Measurements from ENCODE around the gene SH3TC1.

SH3TC1 gene

DNA sequence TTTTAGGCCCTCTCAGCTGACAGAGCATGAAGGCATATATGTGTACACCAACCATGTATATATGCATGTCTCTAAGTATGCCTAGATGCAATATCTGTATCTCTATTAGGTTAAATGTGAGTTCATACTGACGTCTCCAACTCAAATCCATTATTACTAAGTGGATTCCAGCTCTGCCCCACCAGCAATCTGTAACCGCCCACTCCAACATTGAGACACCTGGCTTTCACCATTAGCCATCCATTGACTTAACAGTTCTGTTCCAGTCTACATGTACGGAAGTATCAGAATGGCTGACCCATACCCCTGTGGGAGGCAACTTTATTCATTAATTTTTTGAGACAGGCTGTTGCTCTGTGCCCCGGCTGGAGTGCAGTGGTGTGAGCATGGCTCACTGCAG is 15.0 kb upstream of the SH3TC1 start:
- no peak overlapping the region for H3K27ac ChIP-seq (ENCODE audit: low read length)
- no peak overlapping the region for H3K9ac ChIP-seq (ENCODE audit: low read depth, low read length)
- no peaks in the 10 kb centered on the region for H3K36me3 ChIP-seq (ENCODE audit: insufficient read depth, low read depth, low read length)
- no peaks in the 10 kb centered on the region for H3K4me1 ChIP-seq (ENCODE audit: insufficient read depth, low read length)
- H3K4me3 ChIP-seq (ENCODE audit: low read length), result no peak overlapping the region
- H3K9me3 ChIP-seq (ENCODE audit: insufficient read depth, low read depth, low read length), result no peaks in the 10 kb centered on the region
- no peaks in the 10 kb centered on the region for H3K27me3 ChIP-seq (ENCODE audit: insufficient read depth, low read length)

DNA sequence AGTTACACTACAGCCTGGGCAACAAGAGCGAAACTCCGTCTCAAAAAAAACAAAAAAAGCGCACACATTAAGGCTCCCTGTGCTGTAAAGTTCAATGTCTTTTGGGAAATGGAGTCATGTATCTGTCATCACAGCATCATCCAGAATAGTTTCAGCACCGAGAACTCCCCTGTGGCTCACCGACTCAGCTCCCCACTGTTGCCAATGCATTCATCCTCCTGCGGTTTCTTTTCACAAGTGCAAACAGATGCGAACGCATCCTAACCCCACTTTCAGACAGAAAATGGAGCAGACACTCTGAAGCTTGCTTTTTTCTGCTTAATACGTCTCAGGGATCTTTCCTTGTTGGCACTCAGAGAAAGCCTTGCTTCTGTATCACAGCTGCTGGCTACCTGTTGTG is 13.8 kb upstream of the SH3TC1 start:
- H3K27me3 ChIP-seq (ENCODE audit: insufficient read depth, low read length), result no peaks in the 10 kb centered on the region
- no peaks in the 10 kb centered on the region for H3K4me1 ChIP-seq (ENCODE audit: insufficient read depth, low read length)
- H3K27ac ChIP-seq (ENCODE audit: low read length), result no peak overlapping the region
- H3K9ac ChIP-seq (ENCODE audit: low read depth, low read length), result no peak overlapping the region
- no peaks in the 10 kb centered on the region for H3K36me3 ChIP-seq (ENCODE audit: insufficient read depth, low read depth, low read length)
- H3K9me3 ChIP-seq (ENCODE audit: insufficient read depth, low read depth, low read length), result no peaks in the 10 kb centered on the region
- no peak overlapping the region for H3K4me3 ChIP-seq (ENCODE audit: low read length)

DNA sequence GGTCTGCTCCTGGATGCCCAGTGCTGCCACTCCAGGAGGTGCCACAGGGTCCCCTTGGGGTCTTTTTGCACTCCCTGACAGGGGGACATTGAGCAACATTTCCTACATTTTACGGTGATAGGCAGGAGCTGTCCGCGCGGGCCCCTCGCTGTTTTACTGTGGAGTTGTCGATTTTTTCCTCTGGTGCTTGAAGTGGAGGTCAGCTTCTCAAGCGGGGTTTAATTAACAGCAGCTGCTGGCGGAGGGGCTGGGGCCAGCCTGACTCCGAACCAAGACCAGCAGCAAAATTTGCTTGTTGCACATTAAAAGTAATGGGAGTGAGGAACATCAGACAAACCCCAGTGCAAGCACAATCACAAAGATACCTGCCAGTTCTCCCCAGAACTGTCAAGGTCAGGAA is 13.2 kb upstream of the SH3TC1 start:
- Histone ChIP-seq H3K27me3 (ENCODE audit: insufficient read depth, low read length) (no peaks in the 10 kb centered on the region), H3K27ac (ENCODE audit: low read length) (no peak overlapping the region), H3K36me3 (ENCODE audit: insufficient read depth, low read depth, low read length) (no peaks in the 10 kb centered on the region), H3K9me3 (ENCODE audit: insufficient read depth, low read depth, low read length) (no peaks in the 10 kb centered on the region), H3K4me1 (ENCODE audit: insufficient read depth, low read length) (no peaks in the 10 kb centered on the region), H3K9ac (ENCODE audit: low read depth, low read length) (no peak overlapping the region), H3K4me3 (ENCODE audit: low read length) (no peak overlapping the region)

DNA sequence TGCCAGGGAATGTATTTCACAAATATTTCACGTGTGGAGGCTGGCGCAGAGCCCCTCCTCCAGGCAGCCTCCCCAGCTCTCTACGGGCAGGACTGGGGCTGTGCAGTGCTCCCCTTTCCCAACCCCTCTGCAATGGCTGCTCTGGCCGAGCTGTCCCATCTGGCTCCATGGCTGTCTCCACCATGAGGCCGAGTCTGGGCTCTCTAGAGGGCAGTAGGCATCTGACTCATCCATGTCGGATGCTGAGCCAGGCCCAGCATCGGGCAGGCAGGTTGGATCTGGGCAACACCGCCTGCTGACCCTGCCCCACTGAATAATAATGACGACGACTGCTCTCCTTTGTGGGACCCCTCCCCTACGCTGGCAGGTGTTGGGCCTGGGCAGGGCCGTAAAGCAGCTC is 11.0 kb upstream of the SH3TC1 start:
- no peaks in the 10 kb centered on the region for H3K36me3 ChIP-seq (ENCODE audit: insufficient read depth, low read depth, low read length)
- H3K27ac ChIP-seq (ENCODE audit: low read length), result no peak overlapping the region
- H3K4me3 ChIP-seq (ENCODE audit: low read length), result no peak overlapping the region
- H3K9me3 ChIP-seq (ENCODE audit: insufficient read depth, low read depth, low read length), result no peaks in the 10 kb centered on the region
- H3K4me1 ChIP-seq (ENCODE audit: insufficient read depth, low read length), result no peaks in the 10 kb centered on the region
- H3K9ac ChIP-seq (ENCODE audit: low read depth, low read length), result no peak overlapping the region
- no peaks in the 10 kb centered on the region for H3K27me3 ChIP-seq (ENCODE audit: insufficient read depth, low read length)

DNA sequence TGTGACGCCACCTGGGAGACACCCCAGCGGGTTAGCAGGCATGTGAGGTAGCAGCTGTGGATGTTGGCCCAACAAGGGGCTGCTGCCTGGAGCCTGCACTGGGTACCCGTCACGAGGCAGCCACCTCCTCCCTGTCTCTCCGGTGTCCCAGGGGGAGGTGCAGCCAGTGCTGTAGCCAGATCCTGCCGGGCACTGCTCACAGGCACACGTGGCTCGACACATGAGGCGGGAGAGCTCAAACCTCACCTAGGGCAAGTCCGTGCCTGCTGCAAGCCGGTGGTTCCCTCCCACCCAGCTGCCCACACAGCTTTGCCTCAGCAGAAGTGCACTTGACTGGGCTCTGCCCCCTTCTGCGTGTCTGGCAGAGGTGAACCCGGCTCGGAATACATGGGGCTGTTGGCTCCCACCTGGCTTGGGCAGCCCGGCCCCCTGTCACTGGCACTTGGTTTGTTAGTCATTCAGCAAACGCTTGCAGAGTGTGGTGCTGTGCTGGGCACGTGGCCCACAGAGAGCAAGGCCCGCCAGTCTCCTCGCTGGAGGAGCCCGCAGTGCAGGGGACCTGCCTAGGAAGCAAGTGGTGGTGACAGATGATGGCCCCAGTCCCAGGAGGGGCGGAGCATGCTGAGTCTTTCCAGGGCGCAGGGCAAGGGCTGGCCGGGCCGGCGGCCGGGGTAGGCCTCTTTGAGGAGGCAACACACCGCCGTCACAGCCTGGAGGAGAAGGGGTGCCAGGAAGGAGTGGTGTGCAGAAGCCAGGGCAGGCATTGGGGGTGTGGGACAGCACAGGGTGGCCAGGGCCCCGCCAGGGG is 10.1 kb upstream of the SH3TC1 start:
- H3K27me3 ChIP-seq (ENCODE audit: insufficient read depth, low read length), result no peaks in the 10 kb centered on the region
- peaks cover 3% of the 10 kb centered on the region; the same call in 1 of the 2 replicates for H3K4me1 ChIP-seq (ENCODE audit: insufficient read depth, low read length)
- no peak overlapping the region for H3K27ac ChIP-seq (ENCODE audit: low read length)
- no peak overlapping the region for H3K4me3 ChIP-seq (ENCODE audit: low read length)
- no peak overlapping the region for H3K9ac ChIP-seq (ENCODE audit: low read depth, low read length)
- H3K36me3 ChIP-seq (ENCODE audit: insufficient read depth, low read depth, low read length), result no peaks in the 10 kb centered on the region
- no peaks in the 10 kb centered on the region for H3K9me3 ChIP-seq (ENCODE audit: insufficient read depth, low read depth, low read length)

DNA sequence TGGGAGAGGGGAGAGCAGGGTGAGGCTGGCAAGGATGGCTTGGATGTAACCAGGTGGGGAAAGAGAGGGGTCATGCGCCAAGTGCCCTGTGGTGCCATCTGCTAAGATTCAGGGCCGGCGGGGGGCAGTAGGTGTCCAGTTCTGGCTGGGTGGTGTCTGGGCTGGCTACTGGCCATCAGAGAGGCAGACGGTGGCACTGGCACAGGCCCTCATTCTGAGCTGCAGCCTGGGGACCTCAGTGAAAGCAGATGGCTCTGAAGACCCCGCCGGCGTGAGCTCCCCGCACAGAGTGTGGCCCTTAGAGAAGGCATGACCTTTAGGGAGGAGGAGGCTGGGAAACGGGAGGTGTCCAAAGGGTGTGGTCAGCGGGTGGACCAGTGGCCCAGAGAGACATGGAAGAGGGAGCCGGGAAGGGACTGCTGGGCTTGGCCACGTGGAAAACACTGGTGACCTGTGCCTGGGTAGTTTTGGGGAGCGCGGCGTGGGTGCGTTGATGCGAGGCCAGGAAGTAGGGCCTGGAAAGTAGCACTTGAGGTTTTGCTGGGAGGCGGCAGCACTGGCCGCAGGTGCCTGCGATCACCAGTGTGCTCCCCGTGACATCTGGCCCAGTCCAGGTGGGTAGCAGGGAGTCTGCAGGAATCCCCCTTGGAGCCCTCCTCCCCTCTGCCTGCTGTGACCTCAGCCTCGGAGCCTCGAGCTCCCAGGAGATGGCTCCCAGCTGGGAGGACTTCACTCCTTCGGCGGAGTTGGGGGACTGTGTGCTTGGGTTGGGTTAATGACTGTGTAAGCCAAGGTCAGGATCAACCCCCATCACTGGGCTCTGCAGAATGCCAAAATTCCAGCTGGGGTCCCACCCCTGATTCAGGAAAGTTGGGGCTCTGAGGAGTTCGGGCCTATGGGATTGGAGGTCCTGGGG is 9.3 kb upstream of the SH3TC1 start:
- Histone ChIP-seq H3K27ac (ENCODE audit: low read length) (no peak overlapping the region), H3K36me3 (ENCODE audit: insufficient read depth, low read depth, low read length) (no peaks in the 10 kb centered on the region), H3K9me3 (ENCODE audit: insufficient read depth, low read depth, low read length) (no peaks in the 10 kb centered on the region), H3K4me3 (ENCODE audit: low read length) (no peak overlapping the region), H3K4me1 (ENCODE audit: insufficient read depth, low read length) (peaks cover 3% of the 10 kb centered on the region; the same call in 1 of the 2 replicates), H3K27me3 (ENCODE audit: insufficient read depth, low read length) (no peaks in the 10 kb centered on the region), H3K9ac (ENCODE audit: low read depth, low read length) (no peak overlapping the region)

DNA sequence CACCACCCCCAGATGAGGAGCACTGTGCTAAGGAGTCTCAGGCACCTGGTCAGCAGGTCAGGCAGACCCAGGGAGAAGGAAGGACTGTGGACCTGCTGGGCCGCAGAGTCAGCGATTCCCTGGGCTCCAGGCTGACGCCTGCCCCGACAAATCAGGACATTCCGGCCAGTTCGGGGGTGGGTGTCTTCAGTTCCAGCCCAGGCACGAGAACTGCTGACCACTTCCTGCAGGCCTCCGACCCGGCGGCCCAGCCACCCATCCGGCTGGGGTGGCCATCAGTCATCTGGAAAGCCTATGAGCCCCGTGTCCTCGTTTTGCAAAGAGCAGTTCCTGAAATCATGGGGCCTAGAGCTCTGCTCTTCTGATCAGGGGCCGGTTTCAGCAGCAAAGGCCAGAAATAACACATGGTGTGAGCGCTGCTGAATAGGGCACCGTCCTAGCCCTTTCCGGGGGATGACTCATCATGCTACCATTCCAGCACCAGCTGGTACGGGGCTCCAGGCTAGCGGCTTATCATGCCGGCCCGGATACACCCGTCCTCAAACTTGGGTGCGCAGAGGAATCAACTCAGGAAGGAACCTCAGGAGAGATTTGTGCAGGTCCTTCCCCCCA is 7.8 kb upstream of the SH3TC1 start:
- H3K9me3 ChIP-seq (ENCODE audit: insufficient read depth, low read depth, low read length), result no peaks in the 10 kb centered on the region
- no peak overlapping the region for H3K9ac ChIP-seq (ENCODE audit: low read depth, low read length)
- H3K4me3 ChIP-seq (ENCODE audit: low read length), result no peak overlapping the region
- H3K36me3 ChIP-seq (ENCODE audit: insufficient read depth, low read depth, low read length), result no peaks in the 10 kb centered on the region
- no peaks in the 10 kb centered on the region for H3K27me3 ChIP-seq (ENCODE audit: insufficient read depth, low read length)
- no peak overlapping the region for H3K27ac ChIP-seq (ENCODE audit: low read length)
- H3K4me1 ChIP-seq (ENCODE audit: insufficient read depth, low read length), result peaks cover 3% of the 10 kb centered on the region; the same call in 1 of the 2 replicates

DNA sequence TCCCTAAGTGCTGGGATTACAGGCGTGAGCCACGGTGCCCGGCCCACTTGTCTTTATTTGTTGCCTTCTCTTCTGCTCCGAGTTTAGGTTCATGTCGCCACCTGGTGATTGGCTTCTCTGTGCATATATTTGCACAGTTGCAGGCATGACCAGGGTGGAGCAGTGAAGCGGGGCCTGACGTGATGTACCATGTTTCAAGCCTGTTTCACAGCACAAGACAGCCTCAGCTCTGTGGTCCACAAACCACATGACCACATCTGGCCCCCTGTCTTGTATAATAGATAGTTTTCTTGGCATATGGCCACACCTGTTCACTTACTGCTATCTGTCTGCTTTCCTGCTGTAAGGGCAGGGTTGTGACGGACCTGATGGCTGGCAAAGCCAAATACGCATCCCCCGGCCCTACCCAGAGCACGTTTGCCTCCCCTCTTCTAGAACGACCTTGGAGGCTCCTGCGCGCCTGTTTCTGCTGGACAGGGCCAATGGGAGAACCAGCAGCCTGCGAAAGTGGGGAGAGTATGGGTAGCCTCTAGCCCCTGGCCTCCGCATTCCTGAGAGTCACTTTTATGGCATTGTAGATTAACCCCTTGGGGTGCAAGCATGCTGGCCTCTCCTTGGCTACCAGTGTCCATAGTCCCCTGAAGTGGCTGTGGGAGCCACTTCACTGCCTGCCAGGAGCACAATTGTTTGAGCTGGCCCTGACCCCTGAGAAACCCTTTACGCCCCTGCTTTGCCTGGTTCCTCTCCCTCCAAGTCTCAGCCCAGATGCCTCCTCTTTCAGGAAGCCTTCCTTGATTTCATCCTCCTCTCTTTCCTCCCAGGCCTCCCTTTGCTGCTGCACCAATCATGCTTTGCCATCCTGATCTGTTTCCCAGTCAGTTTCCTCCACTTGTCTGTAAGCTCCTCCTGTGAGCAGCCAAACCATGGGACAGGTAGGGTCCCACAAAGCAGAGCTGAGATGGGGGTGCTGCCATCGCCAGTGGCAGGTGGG is 6.0 kb upstream of the SH3TC1 start:
- Histone ChIP-seq H3K9ac (ENCODE audit: low read depth, low read length) (no peak overlapping the region), H3K36me3 (ENCODE audit: insufficient read depth, low read depth, low read length) (no peaks in the 10 kb centered on the region), H3K4me1 (ENCODE audit: insufficient read depth, low read length) (peaks cover 3% of the 10 kb centered on the region; the same call in 1 of the 2 replicates), H3K4me3 (ENCODE audit: low read length) (no peak overlapping the region), H3K27ac (ENCODE audit: low read length) (no peak overlapping the region), H3K9me3 (ENCODE audit: insufficient read depth, low read depth, low read length) (no peaks in the 10 kb centered on the region), H3K27me3 (ENCODE audit: insufficient read depth, low read length) (no peaks in the 10 kb centered on the region)

DNA sequence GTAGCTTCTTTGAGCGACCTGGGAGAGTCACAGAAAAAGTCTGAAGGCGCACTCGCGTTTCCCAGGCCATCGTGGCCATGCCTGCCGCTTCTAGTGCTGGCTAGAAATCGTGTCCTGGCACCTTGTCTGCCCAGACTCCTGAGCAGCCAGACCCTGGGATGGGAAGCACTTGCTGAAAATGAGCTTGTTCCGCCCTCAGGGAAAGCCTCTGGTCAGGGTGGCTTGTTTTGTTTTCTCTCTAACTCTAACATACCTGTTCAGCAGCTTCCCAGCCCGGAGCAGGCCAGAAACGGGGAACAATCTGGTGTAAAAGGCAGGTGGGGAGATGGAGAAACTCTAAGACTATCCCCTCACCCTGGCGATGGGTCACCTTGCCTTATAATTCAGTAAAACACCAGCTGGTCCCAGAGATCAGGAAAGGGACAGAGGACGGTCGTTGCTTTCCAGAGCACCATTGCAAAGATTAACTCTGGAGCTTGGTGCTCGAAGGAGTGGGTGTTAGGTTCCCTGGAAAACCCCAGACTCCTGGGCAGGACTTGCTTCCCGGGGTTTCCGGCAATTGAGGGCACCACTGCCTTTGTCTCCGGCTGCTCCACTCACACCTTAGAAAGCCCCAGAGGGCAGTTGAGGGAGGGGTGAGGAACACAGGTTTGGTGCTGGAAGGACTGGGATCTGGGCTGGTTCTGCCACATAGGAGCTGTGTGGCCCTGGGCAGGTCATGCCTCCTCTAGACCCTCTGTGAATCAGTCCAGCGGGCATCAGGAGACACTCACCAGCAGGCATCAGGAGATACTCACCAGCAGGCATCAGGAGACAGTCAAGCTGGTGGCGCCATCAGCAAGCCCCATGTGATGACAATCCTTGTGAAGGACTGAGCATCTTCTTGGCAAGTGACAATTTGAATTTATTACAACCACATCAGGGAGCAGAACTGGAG is 4.5 kb upstream of the SH3TC1 start:
- Histone ChIP-seq H3K9ac (ENCODE audit: low read depth, low read length) (no peak overlapping the region), H3K9me3 (ENCODE audit: insufficient read depth, low read depth, low read length) (no peaks in the 10 kb centered on the region), H3K27ac (ENCODE audit: low read length) (no peak overlapping the region), H3K4me1 (ENCODE audit: insufficient read depth, low read length) (peaks cover 3% of the 10 kb centered on the region; the same call in 1 of the 2 replicates), H3K4me3 (ENCODE audit: low read length) (no peak overlapping the region), H3K36me3 (ENCODE audit: insufficient read depth, low read depth, low read length) (no peaks in the 10 kb centered on the region), H3K27me3 (ENCODE audit: insufficient read depth, low read length) (no peaks in the 10 kb centered on the region)

DNA sequence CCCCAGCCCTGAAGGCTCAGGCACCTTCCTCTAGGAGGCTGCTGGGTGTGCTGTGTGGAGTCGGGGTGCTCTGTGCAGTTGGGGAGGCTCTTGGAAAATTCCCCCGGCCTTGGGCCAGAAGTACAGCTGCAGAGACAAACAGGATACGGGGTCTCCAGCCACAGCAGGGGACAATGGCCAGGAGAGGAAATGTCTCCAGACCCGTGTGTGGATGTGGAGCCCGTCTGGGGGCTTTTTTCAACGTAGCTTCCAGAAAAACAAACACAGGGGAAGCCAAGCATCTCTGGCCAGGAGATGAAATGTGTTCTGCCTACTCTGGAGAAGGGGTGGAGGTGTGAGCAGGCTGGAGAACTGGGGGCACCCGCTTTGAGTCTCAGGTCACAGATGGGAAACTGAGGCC is 3.7 kb upstream of the SH3TC1 start:
- H3K27ac ChIP-seq (ENCODE audit: low read length), result no peak overlapping the region
- H3K36me3 ChIP-seq (ENCODE audit: insufficient read depth, low read depth, low read length), result no peaks in the 10 kb centered on the region
- no peak overlapping the region for H3K4me3 ChIP-seq (ENCODE audit: low read length)
- H3K27me3 ChIP-seq (ENCODE audit: insufficient read depth, low read length), result no peaks in the 10 kb centered on the region
- no peak overlapping the region for H3K9ac ChIP-seq (ENCODE audit: low read depth, low read length)
- no peaks in the 10 kb centered on the region for H3K9me3 ChIP-seq (ENCODE audit: insufficient read depth, low read depth, low read length)
- H3K4me1 ChIP-seq (ENCODE audit: insufficient read depth, low read length), result peaks cover 3% of the 10 kb centered on the region; the same call in 1 of the 2 replicates

All from iPS-20b (cell line).